SK-N-SH (cell line): ENCODE measurements around the gene ARPC5. TPM values are rescaled to one million over a fixed set of nuclear protein-coding genes. Genes with fewer than 3 reads are reported as not detected.

ENCODE experiments used
- CTCF ChIA-PET: fragments of 300-600, 350-600 bp; formaldehyde crosslinking; extraction: SDS; loops from one replicate; lab custom pipeline; 2021; lab: Yijun Ruan, JAX
- POLR2A ChIA-PET: fragments of 350-600 bp; sonication (Branson Sonifier 250); formaldehyde crosslinking; extraction: SDS; loops from one replicate; lab custom pipeline; 2020; ENCODE audit warnings: antibody characterized with exemption, inconsistent platforms; lab: Yijun Ruan, JAX
- DNase-seq: peaks from one replicate; pipeline ENCODE4 v3.0.0; 2012
- H2AFZ ChIP-seq: fragments of 200-600 bp; sonication (generic); 2 replicates; pipeline ENCODE4 v1.8.1; 2016; ENCODE audit warnings: antibody characterized with exemption, mild to moderate bottlenecking, low read depth
- H3F3A ChIP-seq: fragments of 200-600 bp; sonication (generic); replicated peaks from 2 replicates; pipeline ENCODE3; 2016; ENCODE audit warnings: antibody characterized with exemption, mild to moderate bottlenecking; ENCODE audit not compliant: insufficient read depth
- H3K27ac ChIP-seq, 2 experiments: fragments of 200-500 bp in 1 of 2; fragments of 200-600 bp in 1 of 2; sonication (Bioruptor generic) in 1 of 2; sonication (generic), shearing (Covaris generic) in 1 of 2; 2 replicates each; pipeline versions ENCODE4 v1.5.1 to v1.6.1; 2014 to 2016; ENCODE audit warnings: low read depth in 2 of 2, inconsistent platforms in 1 of 2, low read length in 1 of 2, mild to moderate bottlenecking in 1 of 2, mixed read lengths in 1 of 2
- H3K27me3 ChIP-seq: fragments of 200-600 bp; sonication (generic), shearing (Covaris generic); 2 replicates; pipeline ENCODE4 v1.6.1; 2016; ENCODE audit warnings: mixed run types; ENCODE audit not compliant: insufficient read depth
- H3K36me3 ChIP-seq, 2 experiments: fragments of 200-500 bp in 1 of 2; fragments of 200-600 bp in 1 of 2; sonication (Bioruptor generic) in 1 of 2; sonication (generic) in 1 of 2; replicated peaks in 1 of 2; 2 replicates each; pipeline versions ENCODE3 to v1.5.1; 2014 to 2016; ENCODE audit warnings: low read length in 1 of 2, mild to moderate bottlenecking in 1 of 2; ENCODE audit not compliant: insufficient read depth in 2 of 2, control insufficient read depth in 1 of 2
- H3K4me1 ChIP-seq, 2 experiments: fragments of 200-500 bp in 1 of 2; fragments of 200-600 bp in 1 of 2; sonication (Bioruptor generic) in 1 of 2; sonication (generic), shearing (Covaris generic) in 1 of 2; 2 replicates each; pipeline versions ENCODE4 v1.5.1 to v1.6.1; 2014 to 2016; ENCODE audit warnings: low read depth in 1 of 2, low read length in 1 of 2, mixed run types in 1 of 2; ENCODE audit not compliant: insufficient read depth in 2 of 2, control insufficient read depth in 1 of 2
- H3K4me2 ChIP-seq: fragments of 200-600 bp; sonication (generic), shearing (Covaris generic); 2 replicates; pipeline ENCODE4 v1.6.1; 2017; ENCODE audit warnings: mixed run types
- H3K4me3 ChIP-seq, 2 experiments: fragments of 200-500 bp in 1 of 2; fragments of 200-600 bp in 1 of 2; sonication (Bioruptor generic) in 1 of 2; sonication (generic), shearing (Covaris generic) in 1 of 2; 2 replicates each; pipeline versions ENCODE4 v1.5.1 to v1.8.1; 2014 to 2016; ENCODE audit warnings: low read depth in 2 of 2, inconsistent platforms in 1 of 2, low read length in 1 of 2, mild to moderate bottlenecking in 1 of 2, mixed read lengths in 1 of 2, moderate library complexity in 1 of 2
- H3K79me2 ChIP-seq: fragments of 200-600 bp; sonication (generic); 2 replicates; pipeline ENCODE4 v1.8.1; 2017; ENCODE audit warnings: mild to moderate bottlenecking; ENCODE audit not compliant: insufficient read depth
- H3K9ac ChIP-seq: fragments of 200-600 bp; sonication (generic); 2 replicates; pipeline ENCODE4 v1.6.1; 2017; ENCODE audit warnings: mixed run types
- H3K9me2 ChIP-seq: fragments of 200-600 bp; sonication (generic); 2 replicates; pipeline ENCODE4 v1.6.1; 2017; ENCODE audit warnings: mixed run types
- H3K9me3 ChIP-seq: fragments of 200-600 bp; sonication (generic); 2 replicates; pipeline ENCODE4 v1.6.1; 2017; ENCODE audit warnings: mixed run types, mild to moderate bottlenecking, moderate library complexity
- H4K20me1 ChIP-seq: fragments of 200-600 bp; sonication (generic); 2 replicates; pipeline ENCODE4 v1.6.1; 2017; ENCODE audit warnings: mild to moderate bottlenecking, mixed run types; ENCODE audit not compliant: insufficient read depth
- ELF1 ChIP-seq: IDR thresholded peaks from 2 replicates; pipeline ENCODE4 v1.4.0; 2012
- EP300 ChIP-seq, 2 experiments: IDR thresholded peaks; 2 replicates each; pipeline versions ENCODE4 v1.4.0 to v1.6.1; 2012; ENCODE audit warnings: borderline replicate concordance in 1 of 2, low read depth in 1 of 2, low read length in 1 of 2
- FOXM1 ChIP-seq: IDR thresholded peaks from 2 replicates; pipeline ENCODE4 v1.4.0; 2012; ENCODE audit warnings: low read depth, mild to moderate bottlenecking
- GABPA ChIP-seq: IDR thresholded peaks from 2 replicates; pipeline ENCODE4 v1.4.0; 2012; ENCODE audit warnings: low read depth, mild to moderate bottlenecking
- MAX ChIP-seq: IDR thresholded peaks from 2 replicates; pipeline ENCODE4 v1.4.0; 2012; ENCODE audit warnings: low read depth
- NRF1 ChIP-seq: IDR thresholded peaks from 2 replicates; pipeline ENCODE4 v1.6.1; 2012; ENCODE audit warnings: low read depth, mild to moderate bottlenecking, low read length
- RAD21 ChIP-seq: IDR thresholded peaks from 2 replicates; pipeline ENCODE4 v1.6.1; 2012; ENCODE audit warnings: mild to moderate bottlenecking, low read length
- RCOR1 ChIP-seq: fragments of 150-350 bp; IDR thresholded peaks from 2 replicates; pipeline ENCODE4 v1.6.1; 2017; ENCODE audit warnings: antibody characterized with exemption, low read length
- SMC3 ChIP-seq: IDR thresholded peaks from 2 replicates; pipeline ENCODE4 v1.6.1; 2012; ENCODE audit warnings: low read depth, low read length, improper control_type of control experiment
- WGBS: methylation state at CpG from one replicate; pipeline ENCODE4 v1.1.6; 2017; ENCODE audit warnings: low lambda C conversion rate; 5-methylcytosine and 5-hydroxymethylcytosine counted together
- polyA plus RNA-seq, 3 experiments: library from polyadenylated mRNA; depleted of rRNA; stranded (reverse); fragments of >200 nt; gene quantifications; 2 replicates each; pipeline ENCODE4 v1.2.3, GENCODE V29; 2012
- TF ChIP-seq, protein P1 (sequence below): IDR thresholded peaks from 2 replicates; pipeline ENCODE4 v1.6.1; 2012; ENCODE audit warnings: mild to moderate bottlenecking, low read depth, low read length, moderate library complexity
- TF ChIP-seq, protein P2 (sequence below): fragments of 150-350 bp; IDR thresholded peaks from 2 replicates; pipeline ENCODE4 v1.6.1; 2016; ENCODE audit warnings: mild to moderate bottlenecking, low read depth, low read length

Gene ARPC5
- polyA plus RNA-seq, 1 of the 3 experiments (the other 2 are of a cell fraction) = 66.8 TPM

GRCh38 chr1:183590244-183591191, 45.1 kb downstream of the ARPC5 start, which contains the start of gene NCF2:
Gene NCF2, minus strand, starts transcription at chr1:183590459. Its CDS starts 130 bp downstream, at chr1:183590329.
- no peak for DNase-seq
- Histone ChIP-seq H3K9me3 (no peaks in the 10 kb centered on the region), H3K9ac (no peak within 1 kb of the TSS), H3F3A (no peaks in the 10 kb centered on the region), H3K27me3 (no peaks in the 10 kb centered on the region), H3K4me2 (no peak within 1 kb of the TSS), H4K20me1 (no peaks in the 10 kb centered on the region), H3K79me2 (no peaks in the 10 kb centered on the region), H3K27ac (no peak within 1 kb of the TSS), H2AFZ (no peak within 1 kb of the TSS), H3K4me3 (no peak within 1 kb of the TSS), H3K9me2 (no peaks in the 10 kb centered on the region), H3K36me3 (no peaks in the 10 kb centered on the region), H3K4me1 (no peaks in the 10 kb centered on the region)
- TF ChIP-seq, protein P1, sequence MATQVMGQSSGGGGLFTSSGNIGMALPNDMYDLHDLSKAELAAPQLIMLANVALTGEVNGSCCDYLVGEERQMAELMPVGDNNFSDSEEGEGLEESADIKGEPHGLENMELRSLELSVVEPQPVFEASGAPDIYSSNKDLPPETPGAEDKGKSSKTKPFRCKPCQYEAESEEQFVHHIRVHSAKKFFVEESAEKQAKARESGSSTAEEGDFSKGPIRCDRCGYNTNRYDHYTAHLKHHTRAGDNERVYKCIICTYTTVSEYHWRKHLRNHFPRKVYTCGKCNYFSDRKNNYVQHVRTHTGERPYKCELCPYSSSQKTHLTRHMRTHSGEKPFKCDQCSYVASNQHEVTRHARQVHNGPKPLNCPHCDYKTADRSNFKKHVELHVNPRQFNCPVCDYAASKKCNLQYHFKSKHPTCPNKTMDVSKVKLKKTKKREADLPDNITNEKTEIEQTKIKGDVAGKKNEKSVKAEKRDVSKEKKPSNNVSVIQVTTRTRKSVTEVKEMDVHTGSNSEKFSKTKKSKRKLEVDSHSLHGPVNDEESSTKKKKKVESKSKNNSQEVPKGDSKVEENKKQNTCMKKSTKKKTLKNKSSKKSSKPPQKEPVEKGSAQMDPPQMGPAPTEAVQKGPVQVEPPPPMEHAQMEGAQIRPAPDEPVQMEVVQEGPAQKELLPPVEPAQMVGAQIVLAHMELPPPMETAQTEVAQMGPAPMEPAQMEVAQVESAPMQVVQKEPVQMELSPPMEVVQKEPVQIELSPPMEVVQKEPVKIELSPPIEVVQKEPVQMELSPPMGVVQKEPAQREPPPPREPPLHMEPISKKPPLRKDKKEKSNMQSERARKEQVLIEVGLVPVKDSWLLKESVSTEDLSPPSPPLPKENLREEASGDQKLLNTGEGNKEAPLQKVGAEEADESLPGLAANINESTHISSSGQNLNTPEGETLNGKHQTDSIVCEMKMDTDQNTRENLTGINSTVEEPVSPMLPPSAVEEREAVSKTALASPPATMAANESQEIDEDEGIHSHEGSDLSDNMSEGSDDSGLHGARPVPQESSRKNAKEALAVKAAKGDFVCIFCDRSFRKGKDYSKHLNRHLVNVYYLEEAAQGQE = no peak
- no peak for TF ChIP-seq MAX
- no peak for TF ChIP-seq RCOR1
- no peak for TF ChIP-seq GABPA
- WGBS = 86% methylated on average over 6 of the region's 6 CpGs
- POLR2A ChIA-PET = no interaction called here
- CTCF ChIA-PET = no interaction called here

DNA sequence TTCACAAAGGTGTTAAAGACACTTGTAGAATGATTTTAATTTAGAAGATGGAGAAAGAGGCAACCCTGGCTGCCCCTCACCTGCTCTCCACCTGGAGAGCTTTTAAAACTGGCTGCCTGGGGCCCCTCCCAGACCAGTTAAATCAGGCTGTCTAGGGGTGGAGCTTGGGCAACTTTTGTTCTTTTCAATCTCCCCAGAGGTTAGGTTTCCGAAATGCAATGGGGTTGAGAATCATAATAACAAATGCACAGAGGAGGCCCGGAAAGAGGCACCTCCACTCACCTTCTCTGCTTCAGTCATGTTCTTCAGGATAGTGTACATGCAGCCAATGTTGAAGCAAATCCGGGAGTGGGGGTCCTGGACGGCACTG, 45.7 kb downstream of the ARPC5 start:
- no peak for DNase-seq
- H3K9me3 ChIP-seq = no peaks in the 10 kb centered on the region
- H2AFZ ChIP-seq = no peak overlapping the region
- H3K4me3 ChIP-seq = no peak overlapping the region
- no peaks in the 10 kb centered on the region for H3K27me3 ChIP-seq
- 73% methylated on average over 4 of the region's 4 CpGs for WGBS
- H3K9me2 ChIP-seq = no peaks in the 10 kb centered on the region
- H4K20me1 ChIP-seq = no peaks in the 10 kb centered on the region
- TF ChIP-seq EP300 (IDR thresholded peaks at IDR 0.05; ENCODE audit: borderline replicate concordance in 1 of 2, low read depth in 1 of 2, low read length in 1 of 2) (no peak), ELF1 (no peak), RAD21 (no peak), SMC3 (no peak), FOXM1 (no peak), NRF1 (no peak)
- TF ChIP-seq, protein P2, sequence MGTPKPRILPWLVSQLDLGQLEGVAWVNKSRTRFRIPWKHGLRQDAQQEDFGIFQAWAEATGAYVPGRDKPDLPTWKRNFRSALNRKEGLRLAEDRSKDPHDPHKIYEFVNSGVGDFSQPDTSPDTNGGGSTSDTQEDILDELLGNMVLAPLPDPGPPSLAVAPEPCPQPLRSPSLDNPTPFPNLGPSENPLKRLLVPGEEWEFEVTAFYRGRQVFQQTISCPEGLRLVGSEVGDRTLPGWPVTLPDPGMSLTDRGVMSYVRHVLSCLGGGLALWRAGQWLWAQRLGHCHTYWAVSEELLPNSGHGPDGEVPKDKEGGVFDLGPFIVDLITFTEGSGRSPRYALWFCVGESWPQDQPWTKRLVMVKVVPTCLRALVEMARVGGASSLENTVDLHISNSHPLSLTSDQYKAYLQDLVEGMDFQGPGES = no peak
- H3K4me1 ChIP-seq = no peaks in the 10 kb centered on the region
- H3K9ac ChIP-seq = no peak overlapping the region
- no peak overlapping the region for H3K27ac ChIP-seq
- no peaks in the 10 kb centered on the region for H3K79me2 ChIP-seq
- POLR2A ChIA-PET = no interaction called here
- CTCF ChIA-PET = no interaction called here
- H3K4me2 ChIP-seq = no peak overlapping the region
- no peaks in the 10 kb centered on the region for H3K36me3 ChIP-seq
- no peaks in the 10 kb centered on the region for H3F3A ChIP-seq
